WTC11 (cell line): Measurements from ENCODE around the gene PTPRK. TPM values are rescaled to one million over a fixed set of nuclear protein-coding genes. Genes with fewer than 3 reads are reported as not detected.

Source experiments
- ATAC-seq: fragments of 200-7000 bp; cut with Tn5 transposase; 2 replicates; pipeline ENCODE4 v1.10.0; 2021; ENCODE audit warnings: mild to moderate bottlenecking, moderate library complexity
- CTCF ChIA-PET: fragments of 300-600 bp; sonication (Branson Sonifier 250); formaldehyde crosslinking; loops from one replicate; lab custom pipeline; 2021; ENCODE audit warnings: antibody characterized with exemption; lab: Charles Lee
- POLR2A ChIA-PET: fragments of 350-600 bp; sonication (Branson Sonifier 250); formaldehyde crosslinking; loops from one replicate; lab custom pipeline; 2021; ENCODE audit warnings: antibody characterized with exemption; lab: Charles Lee
- DNase-seq: peaks from one replicate; pipeline ENCODE4 v3.0.0; 2021; ENCODE audit warnings: low spot score
- H3K27ac Mint-ChIP-seq: 2 replicates; pipeline ENCODE4 v1.8.0; 2021; ENCODE audit warnings: mixed read lengths
- H3K27me3 Mint-ChIP-seq: 2 replicates; pipeline ENCODE4 v1.8.0; 2021; ENCODE audit warnings: low read depth, mild to moderate bottlenecking, moderate library complexity, mixed read lengths
- H3K36me3 Mint-ChIP-seq: 2 replicates; pipeline ENCODE4 v1.8.0; 2021; ENCODE audit warnings: mixed read lengths
- H3K4me1 Mint-ChIP-seq: 2 replicates; pipeline ENCODE4 v1.8.0; 2022; ENCODE audit warnings: mixed read lengths
- H3K4me3 Mint-ChIP-seq: 2 replicates; pipeline ENCODE4 v1.8.0; 2021; ENCODE audit warnings: mild to moderate bottlenecking, moderate library complexity, mixed read lengths
- H3K9me3 Mint-ChIP-seq: 2 replicates; pipeline ENCODE4 v1.8.0; 2021; ENCODE audit warnings: mixed read lengths
- FOXJ3 ChIP-seq: sonication (generic); formaldehyde crosslinking; IDR thresholded peaks from 2 replicates; pipeline ENCODE4 v1.9.0; 2021; ENCODE audit warnings: missing genetic modification reagents, mild to moderate bottlenecking, borderline replicate concordance
- FOXK1 ChIP-seq: sonication (generic); formaldehyde crosslinking; IDR thresholded peaks from 2 replicates; pipeline ENCODE4 v1.8.0; 2022; ENCODE audit warnings: mild to moderate bottlenecking, moderate library complexity, missing genetic modification reagents
- HMGA2 ChIP-seq: fragments of 250-450 bp; sonication (Bioruptor Pico); IDR thresholded peaks from 2 replicates; pipeline ENCODE4 v1.4.0; 2021; ENCODE audit warnings: mild to moderate bottlenecking, moderate library complexity
- MXD4 ChIP-seq: fragments of 250-450 bp; sonication (Bioruptor Pico); IDR thresholded peaks from 2 replicates; pipeline ENCODE4 v1.8.0; 2021; ENCODE audit warnings: mild to moderate bottlenecking, moderate library complexity, borderline replicate concordance
- MYBL2 ChIP-seq: sonication (generic); formaldehyde crosslinking; IDR thresholded peaks from 2 replicates; pipeline ENCODE4 v1.8.1; 2023; ENCODE audit warnings: mild to moderate bottlenecking, moderate library complexity, missing genetic modification reagents
- NFATC4 ChIP-seq: fragments of 250-450 bp; sonication (Bioruptor Pico); IDR thresholded peaks from 2 replicates; pipeline ENCODE4 v1.9.0; 2021; ENCODE audit warnings: mild to moderate bottlenecking
- NFE2L1 ChIP-seq: sonication (generic); formaldehyde crosslinking; IDR thresholded peaks from 2 replicates; pipeline ENCODE4 v1.8.1; 2023; ENCODE audit warnings: missing genetic modification reagents
- NR1H2 ChIP-seq: sonication (generic); formaldehyde crosslinking; IDR thresholded peaks from 2 replicates; pipeline ENCODE4 v1.9.0; 2021; ENCODE audit warnings: mild to moderate bottlenecking, moderate library complexity, missing genetic modification reagents
- SMAD4 ChIP-seq: sonication (generic); formaldehyde crosslinking; IDR thresholded peaks from 2 replicates; pipeline ENCODE4 v1.8.0; 2022; ENCODE audit warnings: mild to moderate bottlenecking, missing genetic modification reagents
- SP1 ChIP-seq: sonication (generic); formaldehyde crosslinking; conservative IDR thresholded peaks from 2 replicates; pipeline ENCODE4 v1.8.1; 2022; ENCODE audit warnings: missing genetic modification reagents
- ZNF263 ChIP-seq: sonication (generic); formaldehyde crosslinking; IDR thresholded peaks from 2 replicates; pipeline ENCODE4 v1.8.1; 2022; ENCODE audit warnings: low read depth, mild to moderate bottlenecking, moderate library complexity, missing genetic modification reagents
- total RNA-seq: library from RNA; stranded (reverse); gene quantifications from 3 replicates; pipeline ENCODE4 v1.2.3, GENCODE V29; 2021
- TF ChIP-seq, protein P1 (sequence below): sonication (generic); formaldehyde crosslinking; IDR thresholded peaks from 2 replicates; pipeline ENCODE4 v1.8.1; 2022; ENCODE audit warnings: missing genetic modification reagents, borderline replicate concordance
- TF ChIP-seq, protein P2 (sequence below): sonication (generic); formaldehyde crosslinking; conservative IDR thresholded peaks from 2 replicates; pipeline ENCODE4 v1.8.1; 2022; ENCODE audit warnings: mild to moderate bottlenecking, missing genetic modification reagents
- TF ChIP-seq, protein P3 (sequence below): sonication (generic); formaldehyde crosslinking; IDR thresholded peaks from 2 replicates; pipeline ENCODE4 v1.8.0; 2022; ENCODE audit warnings: mild to moderate bottlenecking, missing genetic modification reagents
- TF ChIP-seq, protein P4 (sequence below): fragments of 250-450 bp; sonication (Bioruptor Pico); IDR thresholded peaks from 2 replicates; pipeline ENCODE4 v1.9.0; 2021; ENCODE audit warnings: mild to moderate bottlenecking, borderline replicate concordance
- TF ChIP-seq, protein P5 (sequence below): sonication (generic); formaldehyde crosslinking; IDR thresholded peaks from 2 replicates; pipeline ENCODE4 v1.8.1; 2022; ENCODE audit warnings: mild to moderate bottlenecking, missing genetic modification reagents, moderate library complexity, borderline replicate concordance
- TF ChIP-seq, protein P6 (sequence below): fragments of 250-450 bp; sonication (Bioruptor Pico); IDR thresholded peaks from 2 replicates; pipeline ENCODE4 v1.9.0; 2021; ENCODE audit warnings: moderate library complexity, mild to moderate bottlenecking, inconsistent platforms, borderline replicate concordance
- TF ChIP-seq, protein P7 (sequence below): sonication (generic); formaldehyde crosslinking; IDR thresholded peaks from 2 replicates; pipeline ENCODE4 v1.8.0; 2022; ENCODE audit warnings: mild to moderate bottlenecking, missing genetic modification reagents

The PTPRK gene
- total RNA-seq, 1 experiment from 2014 or later = 44.8 TPM

DNA sequence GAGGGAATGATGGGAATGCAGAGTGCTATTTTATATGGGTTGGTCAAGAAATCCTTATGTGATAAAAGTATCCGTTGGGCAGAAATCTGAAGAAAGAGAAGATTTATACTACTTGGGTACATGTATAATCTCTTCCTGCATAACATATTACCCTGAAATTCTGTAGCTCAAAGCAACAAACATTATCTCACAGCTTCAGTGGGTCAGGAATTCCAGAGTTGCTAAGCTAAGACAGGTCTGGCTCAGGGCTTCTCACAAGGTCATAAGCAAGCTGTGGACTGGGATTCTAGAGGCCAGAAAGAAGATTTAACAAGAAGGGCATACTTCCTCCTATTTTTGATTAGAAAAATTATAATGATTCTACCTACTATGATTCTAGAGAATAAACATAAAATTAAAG lies 447.0 kb downstream of the PTPRK start:
- POLR2A ChIA-PET = no interaction called here
- Mint-ChIP-seq H3K9me3 (no peaks in the 10 kb centered on the region), H3K4me1 (peaks cover 10% of the 10 kb centered on the region), H3K4me3 (no peak overlapping the region), H3K27ac (no peak overlapping the region), H3K36me3 (no peaks in the 10 kb centered on the region), H3K27me3 (no peaks in the 10 kb centered on the region)
- DNase-seq (no peak), ATAC-seq (no peak)
- CTCF ChIA-PET = no interaction called here
- no peak for TF ChIP-seq HMGA2
- TF ChIP-seq SP1 = no peak
- no peak for TF ChIP-seq FOXJ3 (CRISPR knock-in tag)
- TF ChIP-seq MYBL2 = no peak
- no peak for TF ChIP-seq MXD4
- TF ChIP-seq, protein P1, sequence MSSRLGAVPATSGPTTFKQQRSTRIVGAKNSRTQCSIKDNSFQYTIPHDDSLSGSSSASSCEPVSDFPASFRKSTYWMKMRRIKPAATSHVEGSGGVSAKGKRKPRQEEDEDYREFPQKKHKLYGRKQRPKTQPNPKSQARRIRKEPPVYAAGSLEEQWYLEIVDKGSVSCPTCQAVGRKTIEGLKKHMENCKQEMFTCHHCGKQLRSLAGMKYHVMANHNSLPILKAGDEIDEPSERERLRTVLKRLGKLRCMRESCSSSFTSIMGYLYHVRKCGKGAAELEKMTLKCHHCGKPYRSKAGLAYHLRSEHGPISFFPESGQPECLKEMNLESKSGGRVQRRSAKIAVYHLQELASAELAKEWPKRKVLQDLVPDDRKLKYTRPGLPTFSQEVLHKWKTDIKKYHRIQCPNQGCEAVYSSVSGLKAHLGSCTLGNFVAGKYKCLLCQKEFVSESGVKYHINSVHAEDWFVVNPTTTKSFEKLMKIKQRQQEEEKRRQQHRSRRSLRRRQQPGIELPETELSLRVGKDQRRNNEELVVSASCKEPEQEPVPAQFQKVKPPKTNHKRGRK (CRISPR knock-in tag) = no peak
- TF ChIP-seq, all 79 proteins: peak for 0

DNA sequence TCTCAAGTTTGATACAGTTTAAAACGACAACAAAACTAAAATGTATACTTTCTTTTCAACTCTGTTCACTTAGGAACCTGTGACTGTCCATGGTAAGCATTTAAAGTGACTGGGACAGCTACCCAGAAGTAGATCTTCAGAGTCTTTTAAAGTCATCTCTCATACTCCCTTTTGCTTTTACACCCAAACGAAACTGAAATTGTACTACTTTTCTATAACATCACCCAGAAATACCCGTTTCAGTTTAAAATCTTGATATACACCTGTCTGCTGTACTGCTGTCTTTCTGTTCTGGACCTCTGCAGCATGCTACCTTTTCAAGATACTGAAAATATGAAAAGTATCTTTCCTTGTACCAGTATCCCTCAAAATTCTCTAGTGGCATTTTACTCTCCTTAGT lies 449.2 kb downstream of the PTPRK start:
- ATAC-seq (no peak), DNase-seq (no peak)
- no peaks in the 10 kb centered on the region for H3K36me3 Mint-ChIP-seq
- no peak overlapping the region for H3K27ac Mint-ChIP-seq
- ChIA-PET CTCF (no interaction called here), POLR2A (no interaction called here)
- H3K4me3 Mint-ChIP-seq = no peak overlapping the region
- H3K9me3 Mint-ChIP-seq = no peaks in the 10 kb centered on the region
- TF ChIP-seq, protein P2, sequence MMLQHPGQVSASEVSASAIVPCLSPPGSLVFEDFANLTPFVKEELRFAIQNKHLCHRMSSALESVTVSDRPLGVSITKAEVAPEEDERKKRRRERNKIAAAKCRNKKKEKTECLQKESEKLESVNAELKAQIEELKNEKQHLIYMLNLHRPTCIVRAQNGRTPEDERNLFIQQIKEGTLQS (CRISPR knock-in tag) = no peak
- TF ChIP-seq ZNF263 (CRISPR knock-in tag) = no peak
- TF ChIP-seq HMGA2 = no peak
- TF ChIP-seq, protein P3, sequence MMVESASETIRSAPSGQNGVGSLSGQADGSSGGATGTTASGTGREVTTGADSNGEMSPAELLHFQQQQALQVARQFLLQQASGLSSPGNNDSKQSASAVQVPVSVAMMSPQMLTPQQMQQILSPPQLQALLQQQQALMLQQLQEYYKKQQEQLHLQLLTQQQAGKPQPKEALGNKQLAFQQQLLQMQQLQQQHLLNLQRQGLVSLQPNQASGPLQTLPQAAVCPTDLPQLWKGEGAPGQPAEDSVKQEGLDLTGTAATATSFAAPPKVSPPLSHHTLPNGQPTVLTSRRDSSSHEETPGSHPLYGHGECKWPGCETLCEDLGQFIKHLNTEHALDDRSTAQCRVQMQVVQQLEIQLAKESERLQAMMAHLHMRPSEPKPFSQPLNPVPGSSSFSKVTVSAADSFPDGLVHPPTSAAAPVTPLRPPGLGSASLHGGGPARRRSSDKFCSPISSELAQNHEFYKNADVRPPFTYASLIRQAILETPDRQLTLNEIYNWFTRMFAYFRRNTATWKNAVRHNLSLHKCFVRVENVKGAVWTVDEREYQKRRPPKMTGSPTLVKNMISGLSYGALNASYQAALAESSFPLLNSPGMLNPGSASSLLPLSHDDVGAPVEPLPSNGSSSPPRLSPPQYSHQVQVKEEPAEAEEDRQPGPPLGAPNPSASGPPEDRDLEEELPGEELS (CRISPR knock-in tag) = no peak
- TF ChIP-seq, protein P4, sequence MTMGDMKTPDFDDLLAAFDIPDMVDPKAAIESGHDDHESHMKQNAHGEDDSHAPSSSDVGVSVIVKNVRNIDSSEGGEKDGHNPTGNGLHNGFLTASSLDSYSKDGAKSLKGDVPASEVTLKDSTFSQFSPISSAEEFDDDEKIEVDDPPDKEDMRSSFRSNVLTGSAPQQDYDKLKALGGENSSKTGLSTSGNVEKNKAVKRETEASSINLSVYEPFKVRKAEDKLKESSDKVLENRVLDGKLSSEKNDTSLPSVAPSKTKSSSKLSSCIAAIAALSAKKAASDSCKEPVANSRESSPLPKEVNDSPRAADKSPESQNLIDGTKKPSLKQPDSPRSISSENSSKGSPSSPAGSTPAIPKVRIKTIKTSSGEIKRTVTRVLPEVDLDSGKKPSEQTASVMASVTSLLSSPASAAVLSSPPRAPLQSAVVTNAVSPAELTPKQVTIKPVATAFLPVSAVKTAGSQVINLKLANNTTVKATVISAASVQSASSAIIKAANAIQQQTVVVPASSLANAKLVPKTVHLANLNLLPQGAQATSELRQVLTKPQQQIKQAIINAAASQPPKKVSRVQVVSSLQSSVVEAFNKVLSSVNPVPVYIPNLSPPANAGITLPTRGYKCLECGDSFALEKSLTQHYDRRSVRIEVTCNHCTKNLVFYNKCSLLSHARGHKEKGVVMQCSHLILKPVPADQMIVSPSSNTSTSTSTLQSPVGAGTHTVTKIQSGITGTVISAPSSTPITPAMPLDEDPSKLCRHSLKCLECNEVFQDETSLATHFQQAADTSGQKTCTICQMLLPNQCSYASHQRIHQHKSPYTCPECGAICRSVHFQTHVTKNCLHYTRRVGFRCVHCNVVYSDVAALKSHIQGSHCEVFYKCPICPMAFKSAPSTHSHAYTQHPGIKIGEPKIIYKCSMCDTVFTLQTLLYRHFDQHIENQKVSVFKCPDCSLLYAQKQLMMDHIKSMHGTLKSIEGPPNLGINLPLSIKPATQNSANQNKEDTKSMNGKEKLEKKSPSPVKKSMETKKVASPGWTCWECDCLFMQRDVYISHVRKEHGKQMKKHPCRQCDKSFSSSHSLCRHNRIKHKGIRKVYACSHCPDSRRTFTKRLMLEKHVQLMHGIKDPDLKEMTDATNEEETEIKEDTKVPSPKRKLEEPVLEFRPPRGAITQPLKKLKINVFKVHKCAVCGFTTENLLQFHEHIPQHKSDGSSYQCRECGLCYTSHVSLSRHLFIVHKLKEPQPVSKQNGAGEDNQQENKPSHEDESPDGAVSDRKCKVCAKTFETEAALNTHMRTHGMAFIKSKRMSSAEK (CRISPR knock-in tag) = no peak
- TF ChIP-seq, protein P5, sequence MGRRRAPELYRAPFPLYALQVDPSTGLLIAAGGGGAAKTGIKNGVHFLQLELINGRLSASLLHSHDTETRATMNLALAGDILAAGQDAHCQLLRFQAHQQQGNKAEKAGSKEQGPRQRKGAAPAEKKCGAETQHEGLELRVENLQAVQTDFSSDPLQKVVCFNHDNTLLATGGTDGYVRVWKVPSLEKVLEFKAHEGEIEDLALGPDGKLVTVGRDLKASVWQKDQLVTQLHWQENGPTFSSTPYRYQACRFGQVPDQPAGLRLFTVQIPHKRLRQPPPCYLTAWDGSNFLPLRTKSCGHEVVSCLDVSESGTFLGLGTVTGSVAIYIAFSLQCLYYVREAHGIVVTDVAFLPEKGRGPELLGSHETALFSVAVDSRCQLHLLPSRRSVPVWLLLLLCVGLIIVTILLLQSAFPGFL (CRISPR knock-in tag) = no peak
- TF ChIP-seq NFATC4 (CRISPR knock-in tag) = no peak
- no peak for TF ChIP-seq NR1H2 (CRISPR knock-in tag)
- TF ChIP-seq SMAD4 (CRISPR knock-in tag) = no peak
- TF ChIP-seq, protein P6, sequence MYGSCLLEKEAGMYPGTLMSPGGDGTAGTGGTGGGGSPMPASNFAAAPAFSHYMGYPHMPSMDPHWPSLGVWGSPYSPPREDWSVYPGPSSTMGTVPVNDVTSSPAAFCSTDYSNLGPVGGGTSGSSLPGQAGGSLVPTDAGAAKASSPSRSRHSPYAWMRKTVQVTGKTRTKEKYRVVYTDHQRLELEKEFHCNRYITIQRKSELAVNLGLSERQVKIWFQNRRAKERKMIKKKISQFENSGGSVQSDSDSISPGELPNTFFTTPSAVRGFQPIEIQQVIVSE (CRISPR knock-in tag) = no peak
- TF ChIP-seq SP1 = no peak
- TF ChIP-seq, protein P7, sequence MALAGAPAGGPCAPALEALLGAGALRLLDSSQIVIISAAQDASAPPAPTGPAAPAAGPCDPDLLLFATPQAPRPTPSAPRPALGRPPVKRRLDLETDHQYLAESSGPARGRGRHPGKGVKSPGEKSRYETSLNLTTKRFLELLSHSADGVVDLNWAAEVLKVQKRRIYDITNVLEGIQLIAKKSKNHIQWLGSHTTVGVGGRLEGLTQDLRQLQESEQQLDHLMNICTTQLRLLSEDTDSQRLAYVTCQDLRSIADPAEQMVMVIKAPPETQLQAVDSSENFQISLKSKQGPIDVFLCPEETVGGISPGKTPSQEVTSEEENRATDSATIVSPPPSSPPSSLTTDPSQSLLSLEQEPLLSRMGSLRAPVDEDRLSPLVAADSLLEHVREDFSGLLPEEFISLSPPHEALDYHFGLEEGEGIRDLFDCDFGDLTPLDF = no peak
- no peak for TF ChIP-seq FOXK1
- no peak for TF ChIP-seq NFE2L1 (CRISPR knock-in tag)
- H3K4me1 Mint-ChIP-seq = peaks cover 25% of the 10 kb centered on the region
- no peaks in the 10 kb centered on the region for H3K27me3 Mint-ChIP-seq
